ENCODE data around the gene ARHGAP5.

Gene ARHGAP5, protein sequence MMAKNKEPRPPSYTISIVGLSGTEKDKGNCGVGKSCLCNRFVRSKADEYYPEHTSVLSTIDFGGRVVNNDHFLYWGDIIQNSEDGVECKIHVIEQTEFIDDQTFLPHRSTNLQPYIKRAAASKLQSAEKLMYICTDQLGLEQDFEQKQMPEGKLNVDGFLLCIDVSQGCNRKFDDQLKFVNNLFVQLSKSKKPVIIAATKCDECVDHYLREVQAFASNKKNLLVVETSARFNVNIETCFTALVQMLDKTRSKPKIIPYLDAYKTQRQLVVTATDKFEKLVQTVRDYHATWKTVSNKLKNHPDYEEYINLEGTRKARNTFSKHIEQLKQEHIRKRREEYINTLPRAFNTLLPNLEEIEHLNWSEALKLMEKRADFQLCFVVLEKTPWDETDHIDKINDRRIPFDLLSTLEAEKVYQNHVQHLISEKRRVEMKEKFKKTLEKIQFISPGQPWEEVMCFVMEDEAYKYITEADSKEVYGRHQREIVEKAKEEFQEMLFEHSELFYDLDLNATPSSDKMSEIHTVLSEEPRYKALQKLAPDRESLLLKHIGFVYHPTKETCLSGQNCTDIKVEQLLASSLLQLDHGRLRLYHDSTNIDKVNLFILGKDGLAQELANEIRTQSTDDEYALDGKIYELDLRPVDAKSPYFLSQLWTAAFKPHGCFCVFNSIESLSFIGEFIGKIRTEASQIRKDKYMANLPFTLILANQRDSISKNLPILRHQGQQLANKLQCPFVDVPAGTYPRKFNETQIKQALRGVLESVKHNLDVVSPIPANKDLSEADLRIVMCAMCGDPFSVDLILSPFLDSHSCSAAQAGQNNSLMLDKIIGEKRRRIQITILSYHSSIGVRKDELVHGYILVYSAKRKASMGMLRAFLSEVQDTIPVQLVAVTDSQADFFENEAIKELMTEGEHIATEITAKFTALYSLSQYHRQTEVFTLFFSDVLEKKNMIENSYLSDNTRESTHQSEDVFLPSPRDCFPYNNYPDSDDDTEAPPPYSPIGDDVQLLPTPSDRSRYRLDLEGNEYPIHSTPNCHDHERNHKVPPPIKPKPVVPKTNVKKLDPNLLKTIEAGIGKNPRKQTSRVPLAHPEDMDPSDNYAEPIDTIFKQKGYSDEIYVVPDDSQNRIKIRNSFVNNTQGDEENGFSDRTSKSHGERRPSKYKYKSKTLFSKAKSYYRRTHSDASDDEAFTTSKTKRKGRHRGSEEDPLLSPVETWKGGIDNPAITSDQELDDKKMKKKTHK (N-terminal part only)

DNA sequence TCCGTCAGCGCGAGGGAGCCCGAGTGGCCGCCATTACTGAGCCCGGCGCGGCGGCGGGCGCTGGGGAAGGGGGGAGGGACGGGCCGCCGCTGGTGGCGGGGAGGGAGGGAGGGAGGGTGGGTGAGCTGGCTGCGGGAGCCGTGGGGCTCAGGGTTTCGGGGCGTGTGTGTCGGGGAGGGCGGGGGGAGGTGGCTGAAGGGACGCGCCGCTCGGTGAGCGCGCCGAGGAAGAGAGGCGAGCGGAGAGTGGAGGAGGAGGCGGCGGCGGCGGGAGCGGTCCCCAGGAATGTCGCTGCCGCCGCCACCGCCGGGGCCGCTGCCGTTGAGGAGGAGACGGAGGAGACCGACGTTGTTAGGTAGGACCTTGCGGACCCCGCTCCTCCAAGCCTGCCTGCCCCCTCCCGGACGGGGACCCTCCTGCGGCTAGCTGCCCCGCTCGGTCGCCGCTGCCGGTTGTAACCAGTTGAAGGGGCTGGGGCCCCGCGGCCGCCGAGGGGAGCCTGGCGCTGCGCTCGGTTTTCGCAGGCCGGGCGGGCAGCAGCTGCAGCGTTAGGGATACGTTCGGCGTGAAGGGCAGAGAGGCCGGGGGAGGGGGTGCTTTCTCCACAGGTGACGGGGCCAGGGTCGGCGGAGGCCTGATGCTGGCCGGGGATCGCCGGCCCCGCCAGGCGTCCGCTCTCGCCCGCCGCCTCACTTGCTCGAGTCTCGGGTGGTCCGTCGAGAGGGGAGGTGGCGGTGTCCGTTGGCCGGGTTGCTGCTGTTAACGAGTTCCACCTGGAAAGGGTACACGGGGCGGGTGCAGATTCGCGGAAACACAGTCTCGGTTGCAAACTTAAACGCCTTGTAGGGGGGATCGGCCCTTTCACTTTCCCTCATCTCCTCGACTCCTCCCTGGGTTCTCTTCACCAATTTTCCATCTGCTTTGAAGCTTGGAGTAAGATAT is at the start of gene ARHGAP5:
TSS of gene ARHGAP5 (plus strand) at position 224 of the 942 bp plus-strand sequence. CDS start 13,366 bp downstream, outside the sequence.
- DNase-seq: peak; percentile 55

DNA sequence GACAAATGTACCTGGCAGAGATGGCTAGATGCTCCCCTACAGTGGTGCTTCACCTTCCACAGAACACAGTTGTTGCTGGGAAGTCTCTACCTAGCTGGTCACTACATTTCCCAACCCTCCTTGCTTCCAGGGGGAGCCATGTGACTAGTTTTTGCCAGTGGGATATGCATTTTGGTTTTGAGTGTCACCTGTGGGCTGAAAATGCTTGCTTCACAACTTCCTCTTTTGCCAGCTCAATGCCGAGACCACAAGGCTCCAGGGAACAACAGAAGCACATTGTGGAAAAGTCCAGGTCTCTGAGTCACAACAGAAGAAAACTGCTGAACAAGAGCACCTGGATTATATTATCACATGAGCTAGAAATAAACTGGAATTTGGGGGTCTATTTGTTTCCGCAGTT is 48.5 kb upstream of the ARHGAP5 start:
- no peak for DNase-seq

DNA sequence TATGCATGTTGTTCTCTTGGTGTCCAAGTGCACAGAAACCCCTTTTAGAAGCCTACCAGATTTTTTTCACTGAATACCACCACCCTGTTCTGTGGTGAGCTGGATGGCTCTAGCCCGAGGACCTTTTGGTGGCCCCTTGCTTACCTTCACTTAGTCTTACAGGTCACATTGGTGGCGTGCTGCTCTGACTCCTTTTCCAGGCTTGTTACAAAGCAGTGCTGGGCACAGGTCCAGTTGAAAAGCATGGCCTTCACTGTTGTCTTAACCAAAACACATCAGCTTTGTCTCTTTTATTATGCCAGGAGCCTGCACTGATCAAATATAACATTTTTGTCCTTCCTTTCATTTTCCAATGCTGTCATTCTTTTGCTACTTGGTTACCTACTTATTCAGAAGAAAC is 43.6 kb upstream of the ARHGAP5 start:
- no peak for DNase-seq

DNA sequence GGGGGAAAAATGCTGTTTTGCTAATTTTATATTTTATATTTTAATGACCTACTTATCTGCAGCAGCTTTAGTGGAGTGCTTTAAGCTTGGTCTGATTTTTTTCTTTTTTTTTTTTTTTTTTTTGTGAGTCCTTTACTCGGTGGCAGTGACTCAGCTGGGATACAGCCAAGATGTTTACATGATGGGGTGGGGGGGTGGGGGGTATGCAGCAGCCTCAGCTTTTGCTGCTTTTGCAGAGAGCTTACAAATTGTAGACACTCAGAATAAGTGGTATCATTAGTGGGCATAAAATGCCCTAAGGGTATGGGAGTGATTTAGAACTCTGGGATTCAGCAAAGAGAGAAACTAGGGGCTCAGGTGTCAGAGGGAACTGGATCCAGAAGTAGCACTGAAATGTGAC is 38.2 kb upstream of the ARHGAP5 start:
- DNase-seq: no peak

GRCh38 chr14:32039401-32040030 is 37.6 kb upstream of the ARHGAP5 start:
- DNase-seq: no peak

- DNase-seq: no peak
Measured at GRCh38 chr14:32043624-32044023, 33.5 kb upstream of the ARHGAP5 start.

DNA sequence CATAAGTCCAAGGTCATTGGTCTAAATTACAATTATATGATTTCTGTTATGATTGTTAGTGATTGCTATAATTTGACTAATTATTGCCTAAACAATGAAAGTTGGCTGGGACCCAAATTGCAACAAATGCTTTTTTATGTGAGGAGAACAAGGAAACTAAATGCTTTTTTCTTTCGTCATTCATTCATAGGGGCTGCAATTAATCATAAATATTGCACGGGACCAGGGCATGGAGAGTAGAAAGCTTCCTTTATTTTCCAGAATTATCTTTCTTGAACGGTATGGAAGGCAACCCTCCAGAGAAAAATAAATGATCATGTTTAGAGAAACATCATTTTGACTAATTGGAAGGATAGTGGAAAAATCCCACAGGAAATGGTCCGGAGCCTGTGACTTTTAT is 32.6 kb upstream of the ARHGAP5 start:
- no peak for DNase-seq

DNA sequence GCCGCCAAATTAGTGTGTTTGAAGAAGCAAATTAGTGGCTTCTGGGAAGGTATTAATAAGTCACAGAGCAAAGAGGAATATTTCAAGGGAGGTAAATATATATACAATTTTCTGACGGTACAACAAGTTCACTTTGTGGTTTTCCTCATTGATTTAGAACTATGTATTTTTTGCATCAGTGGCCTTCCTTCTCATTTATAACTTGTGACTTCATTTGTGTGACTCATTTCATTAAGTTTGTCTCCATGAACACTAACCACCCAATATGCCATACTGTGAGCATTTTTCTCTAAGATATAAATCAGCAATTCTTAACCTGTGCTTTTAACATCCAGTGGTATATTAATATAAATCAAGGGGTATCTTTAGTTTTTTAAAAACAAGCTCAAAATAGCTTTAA is 29.3 kb upstream of the ARHGAP5 start:
- DNase-seq: no peak

DNA sequence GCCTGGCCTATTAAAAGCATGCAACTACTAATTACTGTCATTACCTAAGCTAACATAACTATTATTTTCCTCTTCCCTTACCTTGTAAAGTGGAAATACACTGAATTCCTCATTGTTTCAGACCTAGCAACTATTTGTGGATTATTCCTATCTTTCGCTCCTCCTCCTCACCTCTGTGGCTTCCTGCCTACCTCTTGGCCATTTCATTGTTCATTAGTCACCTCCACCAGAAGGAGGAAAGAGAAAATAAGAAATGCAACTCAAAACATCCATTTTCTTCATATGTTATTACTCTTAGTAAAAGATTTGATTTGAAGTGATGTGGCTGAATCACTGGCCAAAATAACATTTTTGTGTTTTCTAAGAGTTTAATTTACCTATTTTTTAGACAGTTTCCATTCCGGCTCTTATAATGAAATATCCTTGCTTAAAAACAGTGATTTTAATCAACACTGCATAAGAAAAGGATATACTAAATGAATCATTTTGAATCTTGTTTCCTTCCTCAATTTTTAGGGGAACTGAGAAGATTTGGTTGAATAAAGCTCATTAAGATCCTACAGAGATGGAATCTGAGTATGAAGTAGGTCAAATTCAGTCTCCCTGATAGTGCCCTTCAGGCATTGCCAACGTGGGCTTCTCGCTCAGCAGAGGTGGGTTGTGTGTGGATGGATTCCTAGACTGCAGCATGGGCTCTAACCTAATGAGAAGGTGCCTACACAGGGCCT is 27.6 kb upstream of the ARHGAP5 start:
- DNase-seq: no peak

DNA sequence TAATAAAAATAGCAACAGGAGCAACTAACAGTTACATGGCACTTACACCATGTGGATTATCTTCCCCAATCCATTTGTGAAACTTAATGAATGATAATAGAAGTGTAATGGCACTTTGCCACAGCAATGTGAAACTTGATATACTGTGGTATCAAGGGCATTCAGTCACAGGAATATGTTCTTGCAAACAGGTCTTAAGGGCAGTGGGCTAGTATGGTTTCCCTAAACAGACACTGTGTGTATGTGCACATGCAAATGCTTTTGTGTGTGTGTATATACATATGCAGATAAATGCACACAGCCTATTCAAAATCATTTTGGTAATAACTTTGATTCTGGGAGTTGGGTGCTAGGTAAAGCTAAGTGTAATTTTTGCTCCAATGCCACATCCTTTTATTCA is 26.2 kb upstream of the ARHGAP5 start:
- no peak for DNase-seq

DNA sequence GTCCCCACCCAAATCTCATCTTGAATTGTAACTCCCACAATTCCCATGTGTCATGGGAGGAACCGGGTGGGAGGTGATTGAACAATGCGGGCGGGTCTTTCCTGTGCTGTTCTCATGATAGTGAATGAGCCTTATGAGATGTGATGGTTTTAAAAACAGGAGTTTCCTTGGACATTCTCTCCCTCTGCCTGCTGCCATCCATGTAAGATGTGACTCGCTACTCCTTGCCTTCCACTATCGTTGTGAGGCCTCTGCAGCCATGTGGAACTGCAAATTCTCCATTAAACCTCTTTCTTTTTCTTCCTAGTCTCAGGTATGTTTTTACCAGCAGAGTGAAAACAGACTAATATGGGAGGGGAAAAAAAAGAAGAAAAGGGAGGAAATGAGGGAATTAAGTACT is 22.6 kb upstream of the ARHGAP5 start:
- no peak for DNase-seq

GRCh38 chr14:32055175-32055574 is 21.9 kb upstream of the ARHGAP5 start:
- no peak for DNase-seq

GRCh38 chr14:32059702-32060101 is 17.4 kb upstream of the ARHGAP5 start:
- no peak for DNase-seq

DNA sequence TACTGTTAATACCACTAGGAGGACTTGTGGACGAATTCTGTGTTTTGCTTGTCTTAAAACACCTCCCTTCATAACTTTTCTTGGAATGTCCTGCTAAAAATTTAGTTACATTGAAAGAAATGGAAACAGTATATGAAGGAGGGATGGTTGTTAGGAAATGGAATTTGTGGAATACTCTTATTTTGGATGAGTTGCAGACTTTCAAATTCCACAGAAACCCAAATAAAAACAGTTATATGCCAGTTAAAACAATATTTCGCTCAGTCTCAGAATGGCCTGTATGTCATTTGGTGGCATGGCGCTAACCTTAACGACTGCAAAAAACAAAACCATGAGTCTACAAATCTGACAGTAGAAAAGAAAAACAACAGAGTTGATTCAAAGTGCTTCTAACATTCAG is 12.2 kb upstream of the ARHGAP5 start:
- no peak for DNase-seq

GRCh38 chr14:32068708-32069107 is 8.4 kb upstream of the ARHGAP5 start:
- DNase-seq: no peak

DNA sequence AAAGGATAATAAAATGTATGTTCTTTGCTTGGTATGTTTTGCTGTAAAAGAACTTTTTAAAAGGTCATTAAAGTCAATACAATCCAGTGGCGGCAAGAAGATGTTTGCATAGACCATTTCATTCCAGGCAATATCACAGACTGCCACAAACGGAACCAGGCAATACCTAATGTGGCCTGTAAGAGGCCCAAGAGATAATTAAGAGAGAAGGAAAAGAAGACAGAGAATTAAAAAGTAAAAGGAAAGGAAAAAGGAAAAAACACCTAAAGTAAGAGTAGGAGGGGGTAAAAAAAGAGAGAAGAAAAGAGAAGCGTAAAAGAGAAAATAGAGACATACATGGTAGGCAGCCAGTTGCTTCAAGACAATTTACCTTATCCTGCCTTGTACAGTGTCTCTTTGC is 6.8 kb upstream of the ARHGAP5 start:
- no peak for DNase-seq

DNA sequence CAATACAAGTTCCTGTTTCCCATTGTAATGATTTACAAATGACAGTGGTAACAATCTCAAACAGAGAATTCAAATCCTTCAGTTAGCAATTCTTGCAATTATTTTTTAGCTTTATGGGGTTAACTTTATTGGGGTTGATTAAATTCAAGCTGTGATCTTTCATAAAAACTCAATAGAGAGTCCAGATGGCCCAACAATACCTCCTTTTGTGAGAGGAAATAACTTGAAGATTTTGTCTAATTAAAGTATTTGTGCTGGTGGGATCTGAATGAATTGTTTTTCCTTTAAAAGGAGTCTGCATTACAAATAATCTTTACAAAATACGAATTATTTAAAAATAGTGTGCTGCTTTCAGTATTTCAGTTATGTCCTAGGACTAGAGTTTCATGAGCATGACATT is 4.4 kb upstream of the ARHGAP5 start:
- no peak for DNase-seq

GRCh38 chr14:32073537-32074189 is 3.4 kb upstream of the ARHGAP5 start:
- DNase-seq: no peak

DNA sequence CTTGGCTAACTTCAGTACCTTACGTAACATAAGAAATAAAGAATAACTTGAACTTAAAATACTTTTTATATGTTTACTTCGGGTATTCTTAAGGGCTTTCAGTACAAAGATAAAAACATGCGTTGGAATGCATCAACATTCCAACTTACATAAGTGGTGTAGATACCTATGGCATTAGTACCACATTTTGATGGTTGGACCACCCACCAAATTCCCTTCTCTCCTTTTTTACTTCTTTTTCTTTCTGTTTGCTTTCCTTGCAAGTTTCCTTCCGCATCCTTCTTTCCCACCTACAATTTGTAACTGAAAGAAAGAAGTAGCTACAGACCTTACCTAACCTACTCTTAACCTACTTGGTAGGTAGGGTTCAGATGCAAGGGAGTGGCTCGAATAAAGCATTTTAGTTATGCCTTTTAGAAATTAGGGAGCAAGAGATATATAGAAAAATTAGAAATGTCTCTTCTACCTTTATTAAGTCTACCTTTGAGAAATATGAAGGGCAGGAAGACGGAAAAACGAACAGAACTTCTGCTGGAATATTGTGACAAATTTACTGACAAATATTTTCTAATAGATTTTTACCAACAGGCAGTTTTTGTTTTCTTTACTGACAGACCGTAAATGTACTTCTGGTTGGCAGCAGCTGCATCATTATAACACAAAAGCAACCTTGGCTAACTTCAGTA is 2.1 kb upstream of the ARHGAP5 start:
- no peak for DNase-seq
